Neuron (in vitro differentiated cells): Measurements from ENCODE around the gene SAMD3.
"Not testable (repeated sequence)": the region's sequence is repeated elsewhere in the genome, so short reads cannot be mapped to it uniquely, and the experiment has no call there.

Source experiments
- H2AFZ ChIP-seq: one replicate; pipeline ENCODE4 v1.6.1; 2013; ENCODE audit warnings: low read depth, mild to moderate bottlenecking, inconsistent platforms, low read length, moderate library complexity
- H3K27me3 ChIP-seq: one replicate; pipeline ENCODE4 v1.6.1; 2013; ENCODE audit warnings: low read length; ENCODE audit not compliant: insufficient read depth
- H3K36me3 ChIP-seq: one replicate; pipeline ENCODE4 v1.6.1; 2013; ENCODE audit warnings: low read length; ENCODE audit not compliant: insufficient read depth
- H3K4me1 ChIP-seq: one replicate; pipeline ENCODE4 v1.6.1; 2013; ENCODE audit warnings: low read length; ENCODE audit not compliant: insufficient read depth
- H3K4me3 ChIP-seq: 2 replicates; pipeline ENCODE4 v1.5.1; 2013; ENCODE audit warnings: mild to moderate bottlenecking, low read length, moderate library complexity
- H3K9me3 ChIP-seq: one replicate; pipeline ENCODE4 v1.6.1; 2013; ENCODE audit warnings: low read length

The SAMD3 gene

GRCh38 chr6:130128326-130128725 lies 94.4 kb downstream of the SAMD3 start:
- Histone ChIP-seq H2AFZ (no peak overlapping the region), H3K4me1 (peaks cover 11% of the 10 kb centered on the region), H3K36me3 (no peaks in the 10 kb centered on the region), H3K27me3 (no peaks in the 10 kb centered on the region), H3K9me3 (no peaks in the 10 kb centered on the region), H3K4me3 (no peak overlapping the region)

- no peak overlapping the region for H2AFZ ChIP-seq
These were observed 95.6 kb downstream of the SAMD3 start for GRCh38 chr6:130127195-130127594.

GRCh38 chr6:130122243-130122642 lies 100.5 kb downstream of the SAMD3 start:
- Histone ChIP-seq H3K9me3 (no peaks in the 10 kb centered on the region), H3K27me3 (no peaks in the 10 kb centered on the region), H3K4me1 (peaks cover 15% of the 10 kb centered on the region), H3K36me3 (no peaks in the 10 kb centered on the region), H3K4me3 (no peak overlapping the region), H2AFZ (no peak overlapping the region)

More at GRCh38 chr6:130127195-130127594, 95.6 kb downstream of the SAMD3 start:
- H3K9me3 ChIP-seq: no peaks in the 10 kb centered on the region
- H3K36me3 ChIP-seq: no peaks in the 10 kb centered on the region
- H3K27me3 ChIP-seq: no peaks in the 10 kb centered on the region
- no peak overlapping the region for H3K4me3 ChIP-seq
- H3K4me1 ChIP-seq: peaks cover 7% of the 10 kb centered on the region

- Histone ChIP-seq H3K36me3 (no peaks in the 10 kb centered on the region), H3K9me3 (no peaks in the 10 kb centered on the region), H3K27me3 (no peaks in the 10 kb centered on the region), H2AFZ (no peak overlapping the region), H3K4me1 (peaks cover 11% of the 10 kb centered on the region), H3K4me3 (no peak overlapping the region)
These were observed 102.0 kb downstream of the SAMD3 start for GRCh38 chr6:130120731-130121130.

- H3K27me3 ChIP-seq: no peaks in the 10 kb centered on the region
- H3K9me3 ChIP-seq: no peaks in the 10 kb centered on the region
- no peak overlapping the region for H2AFZ ChIP-seq
- no peak overlapping the region for H3K4me3 ChIP-seq
- peaks cover 11% of the 10 kb centered on the region for H3K4me1 ChIP-seq
- no peaks in the 10 kb centered on the region for H3K36me3 ChIP-seq
These were observed 103.5 kb downstream of the SAMD3 start for GRCh38 chr6:130119211-130119610.

GRCh38 chr6:130118236-130118635 lies 104.5 kb downstream of the SAMD3 start:
- H3K36me3 ChIP-seq: no peaks in the 10 kb centered on the region
- H3K4me1 ChIP-seq: peaks cover 11% of the 10 kb centered on the region
- H3K4me3 ChIP-seq: no peak overlapping the region
- H2AFZ ChIP-seq: no peak overlapping the region
- H3K27me3 ChIP-seq: no peaks in the 10 kb centered on the region
- no peaks in the 10 kb centered on the region for H3K9me3 ChIP-seq

- H3K4me3 ChIP-seq: not testable (repeated sequence)
These were observed 105.5 kb downstream of the SAMD3 start for GRCh38 chr6:130117187-130117701.

GRCh38 chr6:130116273-130116672 lies 106.5 kb downstream of the SAMD3 start:
- Histone ChIP-seq H3K27me3 (no peaks in the 10 kb centered on the region), H3K4me3 (no peak overlapping the region)

More at GRCh38 chr6:130117187-130117701, 105.5 kb downstream of the SAMD3 start:
- H3K36me3 ChIP-seq, H3K27me3 ChIP-seq, H3K9me3 ChIP-seq, H2AFZ ChIP-seq: not testable (repeated sequence)
- peaks cover 11% of the 10 kb centered on the region for H3K4me1 ChIP-seq

GRCh38 chr6:130115036-130115435 lies 107.7 kb downstream of the SAMD3 start:
- H3K9me3 ChIP-seq: no peaks in the 10 kb centered on the region
- H3K4me3 ChIP-seq: no peak overlapping the region
- H3K4me1 ChIP-seq: peaks cover 11% of the 10 kb centered on the region
- H2AFZ ChIP-seq: no peak overlapping the region
- H3K27me3 ChIP-seq: no peaks in the 10 kb centered on the region
- no peaks in the 10 kb centered on the region for H3K36me3 ChIP-seq

More at GRCh38 chr6:130116273-130116672, 106.5 kb downstream of the SAMD3 start:
- H3K4me1 ChIP-seq: peaks cover 11% of the 10 kb centered on the region
- no peaks in the 10 kb centered on the region for H3K36me3 ChIP-seq
- no peak overlapping the region for H2AFZ ChIP-seq
- H3K9me3 ChIP-seq: no peaks in the 10 kb centered on the region

- no peak overlapping the region for H2AFZ ChIP-seq
- peaks cover 6% of the 10 kb centered on the region for H3K4me1 ChIP-seq
- no peaks in the 10 kb centered on the region for H3K9me3 ChIP-seq
- H3K27me3 ChIP-seq: no peaks in the 10 kb centered on the region
- no peaks in the 10 kb centered on the region for H3K36me3 ChIP-seq
- H3K4me3 ChIP-seq: no peak overlapping the region
These were observed 109.5 kb downstream of the SAMD3 start for GRCh38 chr6:130113201-130113710.

GRCh38 chr6:130111031-130111430 lies 111.7 kb downstream of the SAMD3 start:
- Histone ChIP-seq H3K9me3 (no peaks in the 10 kb centered on the region), H2AFZ (no peak overlapping the region), H3K27me3 (no peaks in the 10 kb centered on the region), H3K4me3 (no peak overlapping the region), H3K4me1 (no peaks in the 10 kb centered on the region), H3K36me3 (peaks cover 4% of the 10 kb centered on the region)

- no peaks in the 10 kb centered on the region for H3K27me3 ChIP-seq
- no peaks in the 10 kb centered on the region for H3K4me1 ChIP-seq
- H3K4me3 ChIP-seq: no peak overlapping the region
- H3K9me3 ChIP-seq: no peaks in the 10 kb centered on the region
- H3K36me3 ChIP-seq: peaks cover 4% of the 10 kb centered on the region
- H2AFZ ChIP-seq: no peak overlapping the region
These were observed 115.0 kb downstream of the SAMD3 start for GRCh38 chr6:130107710-130108109.

GRCh38 chr6:130105996-130106704 lies 116.6 kb downstream of the SAMD3 start:
- H3K27me3 ChIP-seq: no peaks in the 10 kb centered on the region
- H2AFZ ChIP-seq: no peak overlapping the region
- H3K4me3 ChIP-seq: no peak overlapping the region
- H3K36me3 ChIP-seq: peaks cover 4% of the 10 kb centered on the region
- no peaks in the 10 kb centered on the region for H3K4me1 ChIP-seq
- no peaks in the 10 kb centered on the region for H3K9me3 ChIP-seq
